SJSA1 (cell line): ENCODE measurements around the gene PACRG. TPM values are rescaled to one million over a fixed set of nuclear protein-coding genes. Genes with fewer than 3 reads are reported as not detected.
"Not testable (repeated sequence)": the region's sequence is repeated elsewhere in the genome, so short reads cannot be mapped to it uniquely, and the experiment has no call there.

Source experiments
- DNase-seq, 2 experiments: peaks; one replicate each; pipeline ENCODE4 v3.0.0-alpha.2; 2015 to 2020; ENCODE audit warnings: low spot score in 2 of 2, low read depth in 1 of 2
- H3K27ac ChIP-seq: fragments of 250-450 bp; sonication (Bioruptor Pico); 2 replicates; pipeline ENCODE4 v1.5.1; 2020; ENCODE audit warnings: mild to moderate bottlenecking, moderate library complexity
- H3K27me3 ChIP-seq: fragments of 250-450 bp; sonication (Bioruptor Pico); replicated peaks from 2 replicates; pipeline ENCODE4 v1.5.1; 2020; ENCODE audit warnings: mild to moderate bottlenecking, moderate library complexity
- H3K36me3 ChIP-seq: fragments of 250-450 bp; sonication (Bioruptor Pico); 2 replicates; pipeline ENCODE4 v1.5.1; 2020; ENCODE audit warnings: mild to moderate bottlenecking
- H3K4me1 ChIP-seq: fragments of 250-450 bp; sonication (Bioruptor Pico); replicated peaks from 2 replicates; pipeline ENCODE4 v1.6.1; 2021; ENCODE audit warnings: mild to moderate bottlenecking
- H3K4me3 ChIP-seq: fragments of 250-450 bp; sonication (Bioruptor Pico); 2 replicates; pipeline ENCODE4 v1.5.1; 2020; ENCODE audit warnings: mild to moderate bottlenecking
- H3K9me3 ChIP-seq: fragments of 250-450 bp; sonication (Bioruptor Pico); replicated peaks from 2 replicates; pipeline ENCODE4 v1.5.1; 2020; ENCODE audit warnings: mild to moderate bottlenecking
- total RNA-seq: library from RNA; depleted of rRNA; stranded (reverse); fragments of >200 nt; shearing (Covaris generic); gene quantifications from 2 replicates; pipeline ENCODE4 v1.2.3, GENCODE V29; 2014; rRNA removed

PACRG gene
- not detected in 2 replicates for total RNA-seq

GRCh38 chr6:162727322-162728182 lies at the start of gene PACRG, which contains the start of gene PRKN:
Gene PACRG, plus strand, starts transcription at chr6:162727974.
Gene PRKN, minus strand, starts transcription at chr6:162727766.
- Histone ChIP-seq H3K4me3 (peak within 1 kb of the TSS; percentile 75), H3K9me3 (no peaks in the 10 kb centered on the region), H3K36me3 (no peaks in the 10 kb centered on the region), H3K27me3 (no peaks in the 10 kb centered on the region; the same call in 1 of the 2 replicates), H3K4me1 (no peaks in the 10 kb centered on the region), H3K27ac (peak within 1 kb of the TSS; percentile 5; the same call in 1 of the 2 replicates)
- DNase-seq = peak; percentile 93 to 97

DNA sequence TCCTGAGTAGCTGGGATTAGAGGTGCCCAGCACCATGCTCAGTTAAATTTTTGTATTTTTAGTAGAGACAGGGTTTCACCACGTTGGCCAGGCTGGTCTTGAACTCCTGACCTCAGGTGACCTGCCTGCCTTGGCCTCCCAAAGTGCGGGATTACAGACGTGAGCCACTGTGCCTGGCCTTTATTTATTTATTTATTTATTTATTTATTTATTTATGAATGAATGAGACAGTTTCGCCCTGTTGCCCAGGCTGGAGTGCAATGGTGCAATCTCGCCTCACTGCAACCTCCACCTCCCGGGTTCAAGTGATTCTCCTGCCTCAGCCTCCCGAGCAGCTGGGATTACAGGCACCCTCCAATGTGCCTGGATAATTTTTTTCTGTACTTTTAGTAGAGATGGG lies 48.9 kb upstream of the PACRG start:
- H3K36me3 ChIP-seq, H3K27ac ChIP-seq, H3K27me3 ChIP-seq, H3K4me3 ChIP-seq, H3K4me1 ChIP-seq, H3K9me3 ChIP-seq, DNase-seq: not testable (repeated sequence)

GRCh38 chr6:162679681-162680080 lies 48.1 kb upstream of the PACRG start:
- no peaks in the 10 kb centered on the region for H3K4me1 ChIP-seq
- H3K4me3 ChIP-seq = no peak overlapping the region
- DNase-seq = no peak
- no peaks in the 10 kb centered on the region for H3K36me3 ChIP-seq
- no peaks in the 10 kb centered on the region; the same call in 1 of the 2 replicates for H3K9me3 ChIP-seq
- no peaks in the 10 kb centered on the region for H3K27me3 ChIP-seq
- H3K27ac ChIP-seq = no peak overlapping the region

DNA sequence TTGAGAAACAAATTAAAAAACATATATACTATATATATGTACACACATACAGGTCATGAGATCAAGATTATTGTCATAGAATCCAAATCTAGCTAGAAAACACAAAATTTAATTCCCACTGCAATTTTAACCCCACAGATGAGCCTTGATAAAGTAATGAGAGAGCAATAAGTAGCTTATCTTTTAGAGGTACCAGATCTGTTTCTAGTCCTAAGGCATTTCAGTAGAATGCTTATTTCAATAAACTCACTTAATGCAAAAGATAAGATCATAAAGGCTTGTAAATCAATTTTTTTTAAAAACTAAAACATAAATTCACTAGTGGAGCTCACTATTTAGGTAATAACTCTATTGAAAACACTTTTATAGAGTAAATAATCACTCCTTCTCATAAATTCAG lies 47.4 kb upstream of the PACRG start:
- DNase-seq = no peak
- Histone ChIP-seq H3K36me3 (no peaks in the 10 kb centered on the region), H3K27ac (no peak overlapping the region), H3K4me3 (no peak overlapping the region), H3K27me3 (no peaks in the 10 kb centered on the region), H3K9me3 (no peaks in the 10 kb centered on the region; the same call in 1 of the 2 replicates), H3K4me1 (no peaks in the 10 kb centered on the region)

DNA sequence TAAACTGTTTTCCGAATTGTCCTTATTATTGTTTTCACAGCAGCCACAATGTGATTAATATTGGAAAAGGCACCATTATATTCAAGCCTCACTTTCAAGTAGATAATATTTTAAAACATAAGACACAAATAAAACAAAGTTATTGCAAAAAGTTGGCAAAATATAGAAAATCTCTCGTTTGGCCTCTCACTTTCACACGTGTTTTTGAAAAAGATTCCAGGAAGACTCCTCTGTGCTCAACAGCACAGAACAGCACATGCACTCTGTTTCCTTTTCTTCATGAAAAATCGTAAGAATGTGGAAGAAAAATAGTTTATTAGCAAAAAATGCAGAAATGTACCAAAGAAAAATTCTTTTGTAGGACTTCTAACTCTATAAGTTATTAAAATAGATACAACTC lies 46.9 kb upstream of the PACRG start:
- no peaks in the 10 kb centered on the region for H3K4me1 ChIP-seq
- H3K27ac ChIP-seq = no peak overlapping the region
- no peak for DNase-seq
- no peak overlapping the region for H3K4me3 ChIP-seq
- H3K36me3 ChIP-seq = no peaks in the 10 kb centered on the region
- H3K9me3 ChIP-seq = no peaks in the 10 kb centered on the region; the same call in 1 of the 2 replicates
- H3K27me3 ChIP-seq = no peaks in the 10 kb centered on the region

GRCh38 chr6:162681447-162681846 lies 46.3 kb upstream of the PACRG start:
- no peaks in the 10 kb centered on the region for H3K4me1 ChIP-seq
- DNase-seq = no peak
- H3K4me3 ChIP-seq = no peak overlapping the region
- no peaks in the 10 kb centered on the region for H3K36me3 ChIP-seq
- no peak overlapping the region for H3K27ac ChIP-seq
- no peaks in the 10 kb centered on the region for H3K27me3 ChIP-seq
- no peaks in the 10 kb centered on the region; the same call in 1 of the 2 replicates for H3K9me3 ChIP-seq

DNA sequence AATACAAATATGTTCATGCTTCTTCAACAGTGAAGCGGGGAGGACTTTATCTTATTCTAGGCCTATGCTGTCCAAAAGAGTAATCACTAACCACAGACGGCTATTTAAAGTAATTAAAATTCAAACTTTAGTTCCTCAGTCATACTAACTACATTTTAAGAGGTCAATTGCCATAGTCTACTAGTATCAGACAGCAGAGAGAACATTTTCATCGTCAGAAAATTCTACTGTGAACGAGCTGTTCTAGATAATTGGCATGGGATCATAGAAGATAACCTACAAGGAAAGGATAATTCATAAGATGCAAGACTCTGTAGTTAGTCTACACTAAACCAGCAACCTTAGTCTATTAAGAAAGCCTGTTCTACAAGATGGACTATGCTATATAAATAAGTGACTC lies 44.6 kb upstream of the PACRG start:
- Histone ChIP-seq H3K27ac (no peak overlapping the region), H3K9me3 (no peaks in the 10 kb centered on the region; the same call in 1 of the 2 replicates), H3K27me3 (no peaks in the 10 kb centered on the region), H3K4me3 (no peak overlapping the region), H3K36me3 (no peaks in the 10 kb centered on the region), H3K4me1 (no peaks in the 10 kb centered on the region)
- DNase-seq = no peak

DNA sequence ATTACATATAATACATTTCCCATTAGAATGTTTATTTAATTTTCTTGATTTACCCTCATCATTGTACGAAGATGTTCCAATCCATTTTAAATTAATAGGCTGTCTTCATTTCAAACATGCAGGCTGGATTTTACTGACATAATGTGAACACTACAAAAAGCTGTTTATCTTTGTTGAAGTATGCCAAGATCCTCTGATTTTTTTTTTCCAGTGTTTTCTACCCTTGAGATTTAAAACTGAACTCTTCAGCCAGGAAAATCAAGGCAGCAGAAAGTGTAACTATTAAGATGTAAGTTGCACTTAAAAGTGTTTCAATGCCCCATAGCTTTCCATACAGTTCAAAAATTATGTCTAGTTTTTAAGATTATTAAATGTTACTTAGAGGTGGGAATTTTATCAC lies 43.7 kb upstream of the PACRG start:
- Histone ChIP-seq H3K27ac (no peak overlapping the region), H3K4me3 (no peak overlapping the region), H3K4me1 (no peaks in the 10 kb centered on the region), H3K27me3 (no peaks in the 10 kb centered on the region), H3K9me3 (no peaks in the 10 kb centered on the region; the same call in 1 of the 2 replicates), H3K36me3 (no peaks in the 10 kb centered on the region)
- no peak for DNase-seq

GRCh38 chr6:162684961-162685360 lies 42.8 kb upstream of the PACRG start:
- no peak for DNase-seq
- H3K4me1 ChIP-seq = no peaks in the 10 kb centered on the region
- H3K9me3 ChIP-seq = no peaks in the 10 kb centered on the region; the same call in 1 of the 2 replicates
- no peaks in the 10 kb centered on the region for H3K27me3 ChIP-seq
- no peaks in the 10 kb centered on the region for H3K36me3 ChIP-seq
- H3K4me3 ChIP-seq = no peak overlapping the region
- H3K27ac ChIP-seq = no peak overlapping the region

GRCh38 chr6:162685586-162685985 lies 42.2 kb upstream of the PACRG start:
- H3K27ac ChIP-seq = no peak overlapping the region

GRCh38 chr6:162688751-162689345 lies 38.9 kb upstream of the PACRG start:
- no peak overlapping the region for H3K4me3 ChIP-seq
- no peaks in the 10 kb centered on the region; the same call in 1 of the 2 replicates for H3K9me3 ChIP-seq
- no peak overlapping the region for H3K27ac ChIP-seq
- H3K27me3 ChIP-seq = no peaks in the 10 kb centered on the region
- no peaks in the 10 kb centered on the region for H3K4me1 ChIP-seq
- no peak for DNase-seq
- H3K36me3 ChIP-seq = no peaks in the 10 kb centered on the region

More at GRCh38 chr6:162685586-162685985, 42.2 kb upstream of the PACRG start:
- DNase-seq = no peak
- H3K36me3 ChIP-seq = no peaks in the 10 kb centered on the region
- H3K4me1 ChIP-seq = no peaks in the 10 kb centered on the region
- H3K4me3 ChIP-seq = no peak overlapping the region
- H3K27me3 ChIP-seq = no peaks in the 10 kb centered on the region
- no peaks in the 10 kb centered on the region; the same call in 1 of the 2 replicates for H3K9me3 ChIP-seq

- no peaks in the 10 kb centered on the region for H3K4me1 ChIP-seq
- H3K4me3 ChIP-seq = no peak overlapping the region
- no peaks in the 10 kb centered on the region for H3K27me3 ChIP-seq
- H3K9me3 ChIP-seq = no peaks in the 10 kb centered on the region; the same call in 1 of the 2 replicates
- no peak for DNase-seq
- no peaks in the 10 kb centered on the region for H3K36me3 ChIP-seq
- no peak overlapping the region for H3K27ac ChIP-seq
These were observed 37.6 kb upstream of the PACRG start for GRCh38 chr6:162690158-162690557.

- H3K4me3 ChIP-seq = no peak overlapping the region
- H3K36me3 ChIP-seq = no peaks in the 10 kb centered on the region
- DNase-seq = no peak
- no peaks in the 10 kb centered on the region; the same call in 1 of the 2 replicates for H3K9me3 ChIP-seq
- no peak overlapping the region for H3K27ac ChIP-seq
- no peaks in the 10 kb centered on the region for H3K27me3 ChIP-seq
- H3K4me1 ChIP-seq = no peaks in the 10 kb centered on the region
These were observed 29.8 kb upstream of the PACRG start for GRCh38 chr6:162697872-162698403.

DNA sequence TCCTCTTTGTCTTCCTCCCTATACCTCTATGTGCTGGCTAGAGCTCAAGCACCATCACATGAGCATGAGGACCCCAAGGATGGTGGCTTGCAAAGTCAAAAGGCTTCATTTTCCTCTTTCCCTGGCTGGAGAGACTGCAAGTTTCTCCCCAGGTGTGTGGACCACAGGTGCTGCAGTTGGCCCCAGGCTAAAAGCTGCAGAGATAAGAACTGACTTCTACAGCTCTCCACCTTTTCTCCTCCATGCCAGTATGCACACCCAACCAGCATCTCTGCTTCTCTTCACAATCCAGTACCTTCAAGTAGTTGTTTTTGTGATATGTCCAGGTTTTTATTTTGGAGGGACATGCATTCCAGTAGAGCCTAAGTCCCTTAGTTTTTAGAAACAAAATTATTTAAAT lies 29.3 kb upstream of the PACRG start:
- Histone ChIP-seq H3K27me3 (no peaks in the 10 kb centered on the region), H3K36me3 (no peaks in the 10 kb centered on the region)
- no peak for DNase-seq

More for the DNA sequence above, 29.3 kb upstream of the PACRG start:
- Histone ChIP-seq H3K4me1 (no peaks in the 10 kb centered on the region), H3K27ac (no peak overlapping the region), H3K9me3 (no peaks in the 10 kb centered on the region; the same call in 1 of the 2 replicates), H3K4me3 (no peak overlapping the region)
